Endothelial cell of umbilical vein (primary cell): Measurements from ENCODE around the gene IL1R1. TPM values are rescaled to one million over a fixed set of nuclear protein-coding genes. Genes with fewer than 3 reads are reported as not detected.

Source experiments
- BruUV-seq: library from RNA; stranded (reverse); fragments of 400-500 nt; replicated peaks from 2 replicates; lab custom pipeline; 2021; lab: Mats Ljungman, UMichigan
- CTCF ChIA-PET: fragments of 300-600, 350-600 bp; sonication (Branson Sonifier 250); formaldehyde crosslinking; loops from one replicate; lab custom pipeline; 2021; ENCODE audit warnings: antibody characterized with exemption, inconsistent platforms; lab: Charles Lee
- POLR2A ChIA-PET: fragments of 300-600, 350-600 bp; sonication (Branson Sonifier 250); formaldehyde crosslinking; loops from one replicate; lab custom pipeline; 2021; ENCODE audit warnings: antibody characterized with exemption, inconsistent platforms; lab: Charles Lee
- DNase-seq: peaks from one replicate; pipeline ENCODE4 v3.0.0-alpha.2; 2011; ENCODE audit warnings: low read depth, low spot score
- FAIRE-seq: peaks from 2 replicates; lab custom pipeline; 2011; peaks lifted over from hg19 to GRCh38; lab: Jason Lieb, UNC
- H2AFZ ChIP-seq: 2 replicates; pipeline ENCODE4 v1.6.0; 2012; ENCODE audit warnings: low read depth, low read length, control low read depth, inconsistent platforms
- H3K27ac ChIP-seq: 2 replicates; pipeline ENCODE4 v1.5.1; 2011; ENCODE audit warnings: low read depth, mild to moderate bottlenecking, control low read depth, low read length, moderate library complexity; ENCODE audit not compliant: insufficient read depth
- H3K27me3 ChIP-seq, 2 experiments: 2 replicates each; pipeline versions ENCODE4 v1.6.0 to v1.6.1; 2011; ENCODE audit warnings: low read length in 2 of 2, mixed read lengths in 1 of 2; ENCODE audit not compliant: control insufficient read depth in 2 of 2, insufficient read depth in 2 of 2
- H3K36me3 ChIP-seq, 2 experiments: 2 replicates in 1 of 2; 3 replicates in 1 of 2; pipeline ENCODE4 v1.5.1; 2011; ENCODE audit warnings: low read length in 2 of 2, mild to moderate bottlenecking in 1 of 2, moderate library complexity in 1 of 2; ENCODE audit not compliant: control insufficient read depth in 2 of 2, insufficient read depth in 2 of 2; ENCODE audit errors: extremely low read depth in 1 of 2
- H3K4me1 ChIP-seq: 3 replicates; pipeline ENCODE4 v1.5.1; 2011; ENCODE audit warnings: mild to moderate bottlenecking, low read length; ENCODE audit not compliant: control insufficient read depth, insufficient read depth; ENCODE audit errors: extremely low read depth
- H3K4me2 ChIP-seq: 2 replicates; pipeline ENCODE4 v1.6.1; 2011; ENCODE audit warnings: low read length, control low read depth, mixed read lengths; ENCODE audit not compliant: insufficient read depth
- H3K4me3 ChIP-seq, 3 experiments: fragments of 200-600 bp in 1 of 3; sonication (generic), shearing (Covaris generic) in 1 of 3; replicated peaks in 1 of 3; 2 replicates each; pipeline ENCODE4 v1.5.1; 2011 to 2016; ENCODE audit warnings: control low read depth in 3 of 3, low read length in 3 of 3, mild to moderate bottlenecking in 2 of 3, inconsistent platforms in 1 of 3, low read depth in 1 of 3, moderate library complexity in 1 of 3; ENCODE audit not compliant: insufficient read depth in 1 of 3
- H3K79me2 ChIP-seq: 2 replicates; pipeline ENCODE4 v1.6.0; 2012; ENCODE audit warnings: low read length, inconsistent platforms; ENCODE audit not compliant: control insufficient read depth, insufficient read depth
- H3K9ac ChIP-seq: replicated peaks from 2 replicates; pipeline ENCODE3; 2011; ENCODE audit warnings: low read length, control low read depth; ENCODE audit not compliant: insufficient read depth; ENCODE audit errors: extremely low read depth
- H3K9me1 ChIP-seq: replicated peaks from 3 replicates; pipeline ENCODE4 v1.6.0; 2011; ENCODE audit warnings: mild to moderate bottlenecking, low read length; ENCODE audit not compliant: control insufficient read depth, insufficient read depth; ENCODE audit errors: extremely low read depth
- H3K9me3 ChIP-seq: replicated peaks from 2 replicates; pipeline ENCODE4 v1.5.1; 2012; ENCODE audit warnings: low read length, inconsistent platforms; ENCODE audit not compliant: control insufficient read depth, insufficient read depth
- H4K20me1 ChIP-seq: replicated peaks from 2 replicates; pipeline ENCODE3; 2011; ENCODE audit warnings: mild to moderate bottlenecking, low read length; ENCODE audit not compliant: control insufficient read depth, insufficient read depth; ENCODE audit errors: extremely low read depth
- JUN ChIP-seq: IDR thresholded peaks from 2 replicates; pipeline ENCODE4 v1.6.1; 2011; ENCODE audit warnings: borderline replicate concordance, low read depth; ENCODE audit not compliant: insufficient read length, insufficient read depth
- MAX ChIP-seq: IDR thresholded peaks from 2 replicates; pipeline ENCODE4 v1.6.1; 2011; ENCODE audit not compliant: insufficient read depth, insufficient read length
- MYC ChIP-seq: IDR thresholded peaks from one replicate; pipeline ENCODE4 v1.6.1; 2011; ENCODE audit warnings: mild to moderate bottlenecking, low read depth, low read length
- POLR2A ChIP-seq: IDR thresholded peaks from 2 replicates; pipeline ENCODE4 v1.6.1; 2012; ENCODE audit warnings: low read depth, mild to moderate bottlenecking, control low read depth, low read length
- dilution Hi-C: fragments of 300-500 bp; cut with MboI; formaldehyde crosslinking; loops from one replicate; pipeline ENCODE4 v1.15.0; 2019; ENCODE audit warnings: low sequenced_read_pairs; ENCODE audit not compliant: extremely low pct_ligation_motif_present
- intact Hi-C: fragments of 100-400 bp; cut with micrococcal nuclease; formaldehyde crosslinking; loops from one replicate; pipeline ENCODE4 v1.10.0; 2022
- polyA plus RNA-seq, 4 experiments: library from polyadenylated mRNA; depleted of rRNA in 3 of 4; stranded (reverse) in 3 of 4; unstranded in 1 of 4; fragments of >200 nt; gene quantifications; 2 replicates each; pipeline versions ENCODE4 v1.2.1 to v1.2.3, GENCODE V29; 2011 to 2012; ENCODE audit warnings: missing spikeins in 1 of 4
- total RNA-seq: library from RNA; stranded (reverse); gene quantifications from 2 replicates; pipeline ENCODE4 v1.2.3, GENCODE V29; 2021

Gene IL1R1
- total and polyA plus RNA-seq, 2 donors (not counting 3 experiments of a cell fraction or from before 2014, with no cell fraction given) = 5.4 to 5.5 TPM

- ChIA-PET CTCF (interaction anchor here (0.6 to 1.7 kb wide), 2 partner anchors 67 to 69 kb away, joined by 4 to 5 read pairs; no protein-coding TSS in a partner anchor), POLR2A (no interaction called here)
- Histone ChIP-seq H3K4me3 (no peak overlapping the region), H3K9me1 (no peaks in the 10 kb centered on the region), H3K36me3 (no peaks in the 10 kb centered on the region), H4K20me1 (no peaks in the 10 kb centered on the region), H2AFZ (no peak overlapping the region), H3K4me2 (no peak overlapping the region), H3K9ac (no peak overlapping the region), H3K27me3 (no peaks in the 10 kb centered on the region), H3K79me2 (no peaks in the 10 kb centered on the region), H3K9me3 (no peaks in the 10 kb centered on the region), H3K4me1 (no peaks in the 10 kb centered on the region), H3K27ac (no peak overlapping the region)
- no peak for TF ChIP-seq JUN
- dilution Hi-C loops (no loop called here), intact Hi-C loops (no loop called here)
- no TSS peak for BruUV-seq
- DNase-seq (no peak), FAIRE-seq (no peak)
Observed at GRCh38 chr2:102171946-102172345, 29.4 kb downstream of the IL1R1 start.

GRCh38 chr2:102172745-102173144, 30.2 kb downstream of the IL1R1 start:
- Histone ChIP-seq H4K20me1 (no peaks in the 10 kb centered on the region), H3K79me2 (no peaks in the 10 kb centered on the region), H2AFZ (no peak overlapping the region), H3K27ac (no peak overlapping the region), H3K9me3 (no peaks in the 10 kb centered on the region), H3K4me2 (no peak overlapping the region), H3K9ac (no peak overlapping the region), H3K4me1 (no peaks in the 10 kb centered on the region), H3K27me3 (no peaks in the 10 kb centered on the region), H3K36me3 (no peaks in the 10 kb centered on the region), H3K9me1 (no peaks in the 10 kb centered on the region), H3K4me3 (no peak overlapping the region)
- dilution Hi-C loops (no loop called here), intact Hi-C loops (no loop called here)
- DNase-seq (no peak), FAIRE-seq (no peak)
- no TSS peak for BruUV-seq
- ChIA-PET CTCF (interaction anchor here (1.7 kb wide), 1 partner anchor 68 kb away, joined by 4 read pairs; no protein-coding TSS in a partner anchor), POLR2A (no interaction called here)
- TF ChIP-seq MYC (no peak), POLR2A (no peak), MAX (no peak)
